PC-3 (cell line): Measurements from ENCODE around the gene LENG1. TPM values are rescaled to one million over a fixed set of nuclear protein-coding genes. Genes with fewer than 3 reads are reported as not detected.

Experiments
- ATAC-seq: fragments of 200-7000 bp; cut with Tn5 transposase; 2 replicates; pipeline ENCODE4 v1.9.1; 2020; ENCODE audit warnings: mild to moderate bottlenecking, moderate library complexity
- BruUV-seq: library from RNA; stranded (reverse); fragments of 400-500 nt; replicated peaks from 2 replicates; lab custom pipeline; 2021; lab: Mats Ljungman, UMichigan
- CTCF ChIA-PET: fragments of 300-600 bp; sonication (Branson Sonifier 250); formaldehyde crosslinking; loops from one replicate; lab custom pipeline; 2022; ENCODE audit warnings: antibody characterized with exemption; lab: Charles Lee
- POLR2A ChIA-PET: fragments of 300-600 bp; sonication (Branson Sonifier 250); formaldehyde crosslinking; loops from one replicate; lab custom pipeline; 2022; ENCODE audit warnings: antibody characterized with exemption; ENCODE audit not compliant: unreplicated experiment; lab: Charles Lee
- DNase-seq: peaks from one replicate; pipeline ENCODE4 v3.0.0-alpha.2; 2015
- H2AFZ ChIP-seq: fragments of 300-600 bp; sonication (generic); 2 replicates; pipeline ENCODE4 v1.6.0; 2016; ENCODE audit warnings: antibody characterized with exemption, low read length
- H3F3A ChIP-seq: fragments of 300-600 bp; sonication (generic); one replicate; pipeline ENCODE4 v1.6.0; 2017; ENCODE audit warnings: antibody characterized with exemption, low read length, control low read depth, mild to moderate bottlenecking; ENCODE audit not compliant: unreplicated experiment
- H3K27ac ChIP-seq: fragments of 300-600 bp; sonication (generic); 2 replicates; pipeline ENCODE4 v1.5.1; 2016; ENCODE audit warnings: mild to moderate bottlenecking, low read length
- H3K27me3 ChIP-seq: fragments of 300-600 bp; sonication (generic); 2 replicates; pipeline ENCODE4 v1.6.1; 2016; ENCODE audit warnings: low read length, mixed read lengths
- H3K36me3 ChIP-seq: fragments of 300-600 bp; sonication (generic); 2 replicates; pipeline ENCODE4 v1.6.1; 2016; ENCODE audit warnings: low read depth, mixed run types, low read length, mixed read lengths
- H3K4me1 ChIP-seq: fragments of 300-600 bp; sonication (generic); 2 replicates; pipeline ENCODE4 v1.5.1; 2016; ENCODE audit warnings: low read length; ENCODE audit not compliant: insufficient read depth
- H3K4me2 ChIP-seq: fragments of 300-600 bp; sonication (generic); 2 replicates; pipeline ENCODE4 v1.6.0; 2016; ENCODE audit warnings: low read length
- H3K4me3 ChIP-seq: fragments of 300-600 bp; sonication (generic); 2 replicates; pipeline ENCODE4 v1.5.1; 2016; ENCODE audit warnings: mild to moderate bottlenecking, low read length, mixed read lengths
- H3K79me2 ChIP-seq: fragments of 300-600 bp; sonication (generic); 2 replicates; pipeline ENCODE4 v1.6.1; 2017; ENCODE audit warnings: low read length, mixed read lengths
- H3K9ac ChIP-seq: fragments of 300-600 bp; sonication (generic); 2 replicates; pipeline ENCODE4 v1.6.0; 2016; ENCODE audit warnings: mild to moderate bottlenecking, low read length
- H3K9me2 ChIP-seq: fragments of 300-600 bp; sonication (generic); replicated peaks from 2 replicates; pipeline ENCODE4 v1.6.1; 2016; ENCODE audit warnings: mixed run types, low read length, mixed read lengths
- H3K9me3 ChIP-seq: fragments of 300-600 bp; sonication (generic); 2 replicates; pipeline ENCODE4 v1.6.1; 2016; ENCODE audit warnings: low read length, mixed read lengths
- H4K20me1 ChIP-seq: fragments of 300-600 bp; sonication (generic); 2 replicates; pipeline ENCODE4 v1.6.1; 2016; ENCODE audit warnings: low read length, mixed read lengths
- EZH2 ChIP-seq: fragments of 300-600 bp; sonication (generic); IDR thresholded peaks from one replicate; pipeline ENCODE4 v1.6.1; 2017; ENCODE audit warnings: antibody characterized with exemption, mild to moderate bottlenecking, low read length; ENCODE audit not compliant: unreplicated experiment
- EZH2phosphoT487 ChIP-seq: fragments of 300-600 bp; sonication (generic); IDR thresholded peaks from 2 replicates; pipeline ENCODE4 v1.6.1; 2018; ENCODE audit warnings: mild to moderate bottlenecking, antibody characterized with exemption, low read length, borderline replicate concordance
- intact Hi-C: fragments of 100-400 bp; cut with micrococcal nuclease; formaldehyde crosslinking; loops from 2 replicates; pipeline ENCODE4 v1.9.0; 2023
- total RNA-seq: library from RNA; depleted of rRNA; stranded (reverse); fragments of >200 nt; gene quantifications from 2 replicates; pipeline ENCODE4 v1.2.3, GENCODE V29; 2014
- TF ChIP-seq, protein P1 (sequence below): fragments of 300-600 bp; sonication (generic); conservative IDR thresholded peaks from 2 replicates; pipeline ENCODE4 v1.5.1; 2017; ENCODE audit warnings: antibody characterized with exemption, low read depth, mild to moderate bottlenecking, low read length

LENG1 gene
- total RNA-seq, 1 experiment from 2014 or later: 13.6 TPM

DNA sequence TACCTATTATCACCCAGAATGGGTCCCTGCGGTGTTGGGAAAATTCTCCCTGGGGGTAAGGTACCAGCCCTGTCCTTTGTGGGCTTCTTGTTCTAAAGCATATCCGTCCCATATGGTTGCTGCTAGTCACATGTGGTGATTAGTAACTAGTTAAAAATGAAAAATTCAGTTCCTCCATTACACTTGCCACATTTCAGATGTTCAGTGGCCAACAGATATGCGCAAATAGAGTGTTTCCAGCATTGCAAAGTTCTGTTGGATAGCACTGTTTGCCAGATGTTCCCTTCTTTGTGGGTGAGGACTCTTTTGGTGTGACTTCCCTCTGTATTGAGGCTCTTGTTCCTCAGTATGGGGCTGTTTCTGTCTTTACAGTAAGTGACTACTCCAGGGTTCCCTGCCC, 18.2 kb downstream of the LENG1 start:
- H3F3A ChIP-seq: no peaks in the 10 kb centered on the region
- ChIA-PET POLR2A (no interaction called here), CTCF (no interaction called here)
- DNase-seq (no peak), ATAC-seq (no peak)
- peaks cover 14% of the 10 kb centered on the region; the same call in 1 of the 2 replicates for H3K4me1 ChIP-seq
- BruUV-seq: no TSS peak
- no peak overlapping the region for H3K4me2 ChIP-seq
- intact Hi-C loops: no loop called here
- TF ChIP-seq EZH2phosphoT487 (no peak), EZH2 (no peak)
- TF ChIP-seq, protein P1, sequence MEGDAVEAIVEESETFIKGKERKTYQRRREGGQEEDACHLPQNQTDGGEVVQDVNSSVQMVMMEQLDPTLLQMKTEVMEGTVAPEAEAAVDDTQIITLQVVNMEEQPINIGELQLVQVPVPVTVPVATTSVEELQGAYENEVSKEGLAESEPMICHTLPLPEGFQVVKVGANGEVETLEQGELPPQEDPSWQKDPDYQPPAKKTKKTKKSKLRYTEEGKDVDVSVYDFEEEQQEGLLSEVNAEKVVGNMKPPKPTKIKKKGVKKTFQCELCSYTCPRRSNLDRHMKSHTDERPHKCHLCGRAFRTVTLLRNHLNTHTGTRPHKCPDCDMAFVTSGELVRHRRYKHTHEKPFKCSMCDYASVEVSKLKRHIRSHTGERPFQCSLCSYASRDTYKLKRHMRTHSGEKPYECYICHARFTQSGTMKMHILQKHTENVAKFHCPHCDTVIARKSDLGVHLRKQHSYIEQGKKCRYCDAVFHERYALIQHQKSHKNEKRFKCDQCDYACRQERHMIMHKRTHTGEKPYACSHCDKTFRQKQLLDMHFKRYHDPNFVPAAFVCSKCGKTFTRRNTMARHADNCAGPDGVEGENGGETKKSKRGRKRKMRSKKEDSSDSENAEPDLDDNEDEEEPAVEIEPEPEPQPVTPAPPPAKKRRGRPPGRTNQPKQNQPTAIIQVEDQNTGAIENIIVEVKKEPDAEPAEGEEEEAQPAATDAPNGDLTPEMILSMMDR: no peak
- H3K36me3 ChIP-seq: peaks cover 57% of the 10 kb centered on the region
- H3K79me2 ChIP-seq: peaks cover 54% of the 10 kb centered on the region
- H3K9me2 ChIP-seq: no peaks in the 10 kb centered on the region
- H4K20me1 ChIP-seq: peaks cover 40% of the 10 kb centered on the region
- no peak overlapping the region for H3K27ac ChIP-seq
- H3K9ac ChIP-seq: no peak overlapping the region
- no peak overlapping the region for H3K4me3 ChIP-seq
- H3K27me3 ChIP-seq: no peaks in the 10 kb centered on the region
- no peaks in the 10 kb centered on the region for H3K9me3 ChIP-seq
- H2AFZ ChIP-seq: no peak overlapping the region

DNA sequence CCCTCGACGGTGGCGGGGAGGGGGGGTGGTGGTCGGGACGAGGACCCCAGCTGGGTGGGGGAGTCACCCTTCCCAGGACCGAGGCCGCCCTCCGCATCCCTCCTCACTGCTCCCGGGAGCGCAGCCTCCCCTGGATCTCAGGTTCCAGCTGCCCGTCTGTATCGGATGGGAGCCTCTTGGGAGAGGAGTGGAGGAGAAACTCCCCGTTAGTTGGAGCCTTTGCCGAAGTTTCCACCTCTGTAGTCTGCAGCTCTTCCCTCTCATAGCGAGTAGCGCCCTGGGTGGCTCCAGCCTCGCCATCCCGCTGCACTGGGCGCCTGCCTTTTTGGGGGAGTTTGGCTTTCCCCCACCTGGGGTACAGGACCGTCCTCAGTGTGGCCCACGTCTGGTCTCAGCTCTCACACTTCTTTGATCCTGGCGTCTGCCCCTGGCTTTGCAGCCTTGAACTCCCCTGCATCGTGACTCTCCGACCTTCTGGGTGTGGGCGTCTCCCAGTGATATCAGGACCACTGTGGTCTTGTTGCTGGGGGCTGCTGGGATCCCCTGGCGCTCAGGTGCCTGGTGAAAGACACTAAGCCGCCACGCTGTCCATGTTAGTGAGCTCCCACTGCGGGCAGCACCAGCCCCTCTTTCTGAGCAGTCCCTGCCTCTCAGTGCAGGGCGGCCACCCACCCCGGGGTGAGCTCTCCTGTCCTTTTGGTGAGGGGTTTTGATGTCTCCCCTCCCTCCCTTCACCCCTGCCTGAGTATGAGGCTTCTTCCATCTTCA, 20.8 kb downstream of the LENG1 start:
- ChIA-PET POLR2A (interaction anchor here (0.7 kb wide), 1 partner anchor 50 kb away, joined by 4 read pairs; the partner anchor contains the start of gene MBOAT7), CTCF (no interaction called here)
- no peak for DNase-seq
- intact Hi-C loops: no loop called here
- no peaks in the 10 kb centered on the region for H3F3A ChIP-seq
- H3K36me3 ChIP-seq: peaks cover 34% of the 10 kb centered on the region
- H2AFZ ChIP-seq: no peak overlapping the region
- peaks cover 20% of the 10 kb centered on the region; the same call in 1 of the 2 replicates for H3K4me1 ChIP-seq
- H3K27ac ChIP-seq: no peak overlapping the region
- H3K79me2 ChIP-seq: peaks cover 54% of the 10 kb centered on the region
- TF ChIP-seq EZH2 (no peak), EZH2phosphoT487 (no peak)
- TF ChIP-seq, protein P1: no peak
- peak overlapping the region; percentile 86 for H3K4me3 ChIP-seq
- H3K9me3 ChIP-seq: no peaks in the 10 kb centered on the region
- H3K9me2 ChIP-seq: no peaks in the 10 kb centered on the region
- no TSS peak for BruUV-seq
- ATAC-seq: no peak
- peaks cover 40% of the 10 kb centered on the region for H4K20me1 ChIP-seq
- H3K4me2 ChIP-seq: peak overlapping the region; percentile 93
- H3K9ac ChIP-seq: peak overlapping the region; percentile 99
- H3K27me3 ChIP-seq: no peaks in the 10 kb centered on the region
